SK-N-MC (cell line): Measurements from ENCODE around the gene SLC22A13.

ENCODE experiments used
- EZH2 ChIP-seq: fragments of 200-600 bp; sonication (generic); IDR thresholded peaks from one replicate; pipeline ENCODE4 v1.6.1; 2017; ENCODE audit warnings: antibody characterized with exemption
- POLR2AphosphoS5 ChIP-seq: IDR thresholded peaks from 2 replicates; pipeline ENCODE4 v1.6.1; 2012; ENCODE audit warnings: mild to moderate bottlenecking, low read depth, low read length, borderline replicate concordance

GRCh38 chr3:38268522-38268921 lies 2.9 kb downstream of the SLC22A13 start:
- TF ChIP-seq EZH2 (no peak), POLR2AphosphoS5 (no peak)
